Panc1 (cell line): ENCODE data around the gene WNT7A. TPM values are rescaled to one million over a fixed set of nuclear protein-coding genes. Genes with fewer than 3 reads are reported as not detected.

Source experiments
- ATAC-seq: fragments of 200-7000 bp; cut with Tn5 transposase; 2 replicates; pipeline ENCODE4 v1.9.1; 2020; ENCODE audit warnings: mild to moderate bottlenecking, moderate library complexity
- BruUV-seq: library from RNA; stranded (reverse); fragments of 400-500 nt; replicated peaks from 2 replicates; lab custom pipeline; 2021; lab: Mats Ljungman, UMichigan
- CTCF ChIA-PET: fragments of 300-600 bp; sonication (Branson Sonifier 250); formaldehyde crosslinking; loops from one replicate; lab custom pipeline; 2022; ENCODE audit warnings: antibody characterized with exemption; lab: Charles Lee
- POLR2A ChIA-PET: fragments of 300-600 bp; sonication (Branson Sonifier 250); formaldehyde crosslinking; loops from one replicate; lab custom pipeline; 2022; ENCODE audit warnings: antibody characterized with exemption; lab: Charles Lee
- DNase-seq: peaks from one replicate; pipeline ENCODE4 v3.0.0-alpha.2; 2010; ENCODE audit warnings: low read depth, low spot score
- H3K27ac ChIP-seq: 2 replicates; pipeline ENCODE4 v1.5.1; 2011; ENCODE audit warnings: mild to moderate bottlenecking, low read length, inconsistent platforms
- H3K27me3 ChIP-seq: fragments of 200-500 bp; sonication (Bioruptor generic); 2 replicates; pipeline ENCODE4 v1.6.0; 2014; ENCODE audit warnings: low read length, inconsistent platforms; ENCODE audit not compliant: control insufficient read depth, insufficient read depth
- H3K36me3 ChIP-seq: fragments of 200-500 bp; sonication (Bioruptor generic); 2 replicates; pipeline ENCODE4 v1.5.1; 2014; ENCODE audit warnings: inconsistent platforms, mild to moderate bottlenecking, low read length, moderate library complexity; ENCODE audit not compliant: control insufficient read depth, insufficient read depth
- H3K4me1 ChIP-seq: 2 replicates; pipeline ENCODE4 v1.5.1; 2011; ENCODE audit warnings: inconsistent platforms, mild to moderate bottlenecking, low read length, moderate library complexity; ENCODE audit not compliant: control insufficient read depth, insufficient read depth
- H3K4me3 ChIP-seq, 2 experiments: 2 replicates each; pipeline ENCODE4 v1.5.1; 2011 to 2012; ENCODE audit warnings: low read depth in 2 of 2, low read length in 2 of 2, mild to moderate bottlenecking in 2 of 2, inconsistent platforms in 1 of 2, moderate library complexity in 1 of 2
- H3K9me3 ChIP-seq: fragments of 200-500 bp; sonication (Bioruptor generic); 2 replicates; pipeline ENCODE4 v1.5.1; 2014; ENCODE audit warnings: low read depth, mild to moderate bottlenecking, inconsistent platforms, low read length, moderate library complexity; ENCODE audit not compliant: control insufficient read depth, insufficient read depth
- CTCF ChIP-seq: fragments of 450-650 bp; IDR thresholded peaks from 2 replicates; pipeline ENCODE4 v1.5.1; 2017; ENCODE audit warnings: mild to moderate bottlenecking
- POLR2AphosphoS5 ChIP-seq: IDR thresholded peaks from 2 replicates; pipeline ENCODE4 v1.6.1; 2012; ENCODE audit warnings: mild to moderate bottlenecking, low read depth, low read length, moderate library complexity
- REST ChIP-seq, 2 experiments: IDR thresholded peaks; 2 replicates each; pipeline ENCODE4 v1.6.1; 2011 to 2012; ENCODE audit warnings: low read depth in 2 of 2, control low read depth in 1 of 2, low read length in 1 of 2, mild to moderate bottlenecking in 1 of 2, moderate library complexity in 1 of 2; ENCODE audit not compliant: insufficient read depth in 1 of 2
- SIN3A ChIP-seq: IDR thresholded peaks from 2 replicates; pipeline ENCODE4 v1.6.1; 2012; ENCODE audit warnings: low read depth, mild to moderate bottlenecking, low read length, moderate library complexity, borderline replicate concordance; ENCODE audit not compliant: insufficient read depth
- TCF7L2 ChIP-seq: IDR thresholded peaks from 2 replicates; pipeline ENCODE4 v1.6.1; 2011; ENCODE audit warnings: mild to moderate bottlenecking, low read depth, low read length, inconsistent platforms
- in situ Hi-C: cut with HindIII; loops from 2 replicates; pipeline ENCODE4 v1.10.0; 2016; ENCODE audit warnings: low sequenced_read_pairs, low pct_unique_long_range_greater_than_20kb
- intact Hi-C: fragments of 100-400 bp; cut with micrococcal nuclease; formaldehyde crosslinking; loops from one replicate; pipeline ENCODE4 v1.10.0; 2022; ENCODE audit not compliant: unreplicated experiment
- total RNA-seq: library from RNA; stranded (reverse); gene quantifications from one replicate; pipeline ENCODE4 v1.2.1, GENCODE V29; 2021; ENCODE audit not compliant: unreplicated experiment

The WNT7A gene
- total RNA-seq, 1 experiment from 2014 or later, result not detected

- ATAC-seq, result no peak
- ChIA-PET POLR2A (no interaction called here), CTCF (no interaction called here)
- no peak overlapping the region for H3K4me3 ChIP-seq
- DNase-seq, result no peak
- H3K27ac ChIP-seq, result no peak overlapping the region
- intact Hi-C loops, result no loop called here
- TF ChIP-seq CTCF (no peak), REST (IDR thresholded peaks at IDR 0.05; ENCODE audit: insufficient read depth in 1 of 2, low read depth in 2 of 2, low read length in 1 of 2) (no peak), SIN3A (no peak), TCF7L2 (no peak), POLR2AphosphoS5 (no peak)
- H3K27me3 ChIP-seq, result no peaks in the 10 kb centered on the region; the same call in 1 of the 2 replicates
- no TSS peak for BruUV-seq
- in situ Hi-C loops, result no loop called here
- H3K4me1 ChIP-seq, result no peaks in the 10 kb centered on the region
- H3K36me3 ChIP-seq, result no peaks in the 10 kb centered on the region
- no peaks in the 10 kb centered on the region for H3K9me3 ChIP-seq
Measured at GRCh38 chr3:13769422-13769821, 110.4 kb downstream of the WNT7A start.

- POLR2A ChIA-PET, result interaction anchor here (0.6 kb wide), 1 partner anchor 882 kb away, joined by 3 read pairs; no protein-coding TSS in a partner anchor
- no peak for DNase-seq
- in situ Hi-C loops (no loop called here), intact Hi-C loops (no loop called here)
- ATAC-seq, result no peak
- Histone ChIP-seq H3K4me1 (no peaks in the 10 kb centered on the region), H3K36me3 (no peaks in the 10 kb centered on the region), H3K27ac (no peak overlapping the region), H3K27me3 (peaks cover 3% of the 10 kb centered on the region), H3K9me3 (no peaks in the 10 kb centered on the region), H3K4me3 (no peak overlapping the region)
- CTCF ChIA-PET, result interaction anchor here (0.7 kb wide), 1 partner anchor 117 kb away, joined by 3 read pairs; no protein-coding TSS in a partner anchor
- BruUV-seq, result no TSS peak
- TF ChIP-seq TCF7L2 (no peak), REST (IDR thresholded peaks at IDR 0.05; ENCODE audit: insufficient read depth in 1 of 2, low read depth in 2 of 2, low read length in 1 of 2) (no peak), POLR2AphosphoS5 (no peak), CTCF (no peak), SIN3A (no peak)
Measured at GRCh38 chr3:13768453-13768852, 111.4 kb downstream of the WNT7A start.
